Vagina (tissue), 2 donors: ENCODE data around the gene GBP3.
"Not testable (repeated sequence)": the region's sequence is repeated elsewhere in the genome, so short reads cannot be mapped to it uniquely, and the experiment has no call there.

ENCODE experiments used
- POLR2A ChIP-seq, 2 donors: fragments of 450-650 bp; IDR thresholded peaks; one replicate each; pipeline ENCODE4 v1.6.1; 2017; ENCODE audit warnings: antibody characterized with exemption in 2 of 2, mild to moderate bottlenecking in 2 of 2, moderate library complexity in 2 of 2
- POLR2AphosphoS5 ChIP-seq, 2 donors: sonication (generic); formaldehyde crosslinking; IDR thresholded peaks; one replicate each; pipeline ENCODE4 v1.9.0; 2017; ENCODE audit warnings: antibody characterized with exemption in 2 of 2, mild to moderate bottlenecking in 2 of 2, low read depth in 1 of 2; ENCODE audit not compliant: insufficient read depth in 1 of 2
- TF ChIP-seq, protein P1 (sequence below), 3 experiments: fragments of 450-650 bp in 2 of 3; fragments of 200-600 bp in 1 of 3; sonication (generic) in 1 of 3; IDR thresholded peaks; one replicate each; pipeline ENCODE4 v1.5.1; 2017 to 2019; ENCODE audit warnings: antibody characterized with exemption in 3 of 3, mild to moderate bottlenecking in 2 of 3, moderate library complexity in 2 of 3

DNA sequence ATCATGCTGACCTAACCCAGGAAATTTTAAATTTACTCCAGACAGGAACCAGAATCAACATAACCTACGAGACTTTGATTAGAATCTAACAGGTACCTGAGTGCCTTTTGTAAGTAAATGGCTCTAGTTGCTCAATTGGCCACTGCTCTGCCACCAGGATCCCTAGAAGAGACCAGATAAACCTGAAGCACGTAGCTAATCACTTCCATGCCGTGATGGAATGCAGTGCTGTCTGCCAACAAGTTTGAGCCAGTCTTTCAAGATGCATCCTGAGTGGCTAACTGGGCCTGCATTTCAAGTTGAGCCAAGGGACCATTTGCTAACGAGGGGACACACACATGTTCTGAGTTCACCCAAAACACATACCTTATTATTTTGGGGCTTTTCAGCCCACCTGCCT lies 26.5 kb upstream of the GBP3 start:
- TF ChIP-seq, protein P1, sequence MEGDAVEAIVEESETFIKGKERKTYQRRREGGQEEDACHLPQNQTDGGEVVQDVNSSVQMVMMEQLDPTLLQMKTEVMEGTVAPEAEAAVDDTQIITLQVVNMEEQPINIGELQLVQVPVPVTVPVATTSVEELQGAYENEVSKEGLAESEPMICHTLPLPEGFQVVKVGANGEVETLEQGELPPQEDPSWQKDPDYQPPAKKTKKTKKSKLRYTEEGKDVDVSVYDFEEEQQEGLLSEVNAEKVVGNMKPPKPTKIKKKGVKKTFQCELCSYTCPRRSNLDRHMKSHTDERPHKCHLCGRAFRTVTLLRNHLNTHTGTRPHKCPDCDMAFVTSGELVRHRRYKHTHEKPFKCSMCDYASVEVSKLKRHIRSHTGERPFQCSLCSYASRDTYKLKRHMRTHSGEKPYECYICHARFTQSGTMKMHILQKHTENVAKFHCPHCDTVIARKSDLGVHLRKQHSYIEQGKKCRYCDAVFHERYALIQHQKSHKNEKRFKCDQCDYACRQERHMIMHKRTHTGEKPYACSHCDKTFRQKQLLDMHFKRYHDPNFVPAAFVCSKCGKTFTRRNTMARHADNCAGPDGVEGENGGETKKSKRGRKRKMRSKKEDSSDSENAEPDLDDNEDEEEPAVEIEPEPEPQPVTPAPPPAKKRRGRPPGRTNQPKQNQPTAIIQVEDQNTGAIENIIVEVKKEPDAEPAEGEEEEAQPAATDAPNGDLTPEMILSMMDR (IDR thresholded peaks at IDR 0.05): not testable (repeated sequence)
- TF ChIP-seq POLR2A (IDR thresholded peaks at IDR 0.05); POLR2AphosphoS5 (IDR thresholded peaks at IDR 0.05; ENCODE audit: insufficient read depth in 1 of 2, low read depth in 1 of 2): not testable (repeated sequence)
